Measurements from ENCODE around the gene BCLAF3. TPM values are rescaled to one million over a fixed set of nuclear protein-coding genes. Genes with fewer than 3 reads are reported as not detected.

BCLAF3 gene
- total and polyA plus RNA-seq, 2 donors (not counting 1 experiment from before 2014, with no cell fraction given) = 3.1 to 21.5 TPM

GRCh38 chrX:19958552-19959486 is 32.0 kb downstream of the BCLAF3 start:
- ChIA-PET POLR2A (no interaction called here), CTCF (no interaction called here)
- WGBS (ENCODE audit: insufficient coverage) = 92% methylated on average over 2 of the region's 6 CpGs
- H2AFZ ChIP-seq (ENCODE audit: insufficient read depth, low read depth, low read length, poor library complexity, severe bottlenecking) = no peak overlapping the region
- no peaks in the 10 kb centered on the region for H3K27me3 ChIP-seq (replicated peaks in 1 of 4; ENCODE audit: control extremely low read depth in 1 of 4, control insufficient read depth in 3 of 4, insufficient read depth in 4 of 4, low read length in 3 of 4)
- H3K36me3 ChIP-seq (replicated peaks in 1 of 2; ENCODE audit: control extremely low read depth in 1 of 2, control insufficient read depth in 1 of 2, extremely low read depth in 1 of 2, insufficient read depth in 2 of 2, low read length in 1 of 2) = no peaks in the 10 kb centered on the region
- H3K9me3 Mint-ChIP-seq (ENCODE audit: insufficient read depth) = no peaks in the 10 kb centered on the region
- no peak overlapping the region for H3K4me3 ChIP-seq (ENCODE audit: control extremely low read depth in 1 of 5, extremely low read depth in 1 of 5, insufficient read depth in 1 of 5, low read depth in 2 of 5, low read length in 4 of 5)
- H3K79me2 ChIP-seq (ENCODE audit: control insufficient read depth, insufficient read depth, low read length) = no peaks in the 10 kb centered on the region
- DNase-seq = no peak
- H3K4me2 ChIP-seq (replicated peaks; ENCODE audit: low read depth, low read length, poor library complexity, severe bottlenecking) = no peak overlapping the region
- ATAC-seq (ENCODE audit: low read depth) = no peak
- H3K4me3 Mint-ChIP-seq = no peak overlapping the region
- H4K20me1 ChIP-seq (ENCODE audit: control insufficient read depth, insufficient read depth, low read length, poor library complexity, severe bottlenecking) = no peaks in the 10 kb centered on the region
- intact Hi-C loops (cut with micrococcal nuclease) = no loop called here
- H3K4me1 Mint-ChIP-seq = peaks cover 4% of the 10 kb centered on the region
- H3K27me3 Mint-ChIP-seq = no peaks in the 10 kb centered on the region
- no peak overlapping the region for H3K27ac Mint-ChIP-seq
- no peaks in the 10 kb centered on the region for H3K9me3 ChIP-seq (ENCODE audit: control extremely low read depth in 1 of 3, control insufficient read depth in 2 of 3, insufficient read depth in 1 of 3, low read length in 2 of 3)
- TF ChIP-seq EZH2 (IDR thresholded peaks at IDR 0.05; ENCODE audit: borderline replicate concordance, insufficient read depth, low read depth, low read length, poor library complexity, severe bottlenecking) (no peak), CTCF (IDR thresholded peaks at IDR 0.05) (no peak)
- no peaks in the 10 kb centered on the region for H3K4me1 ChIP-seq (ENCODE audit: control insufficient read depth in 2 of 2, insufficient read depth in 2 of 2, low read length in 2 of 2)
- no peak overlapping the region for H3K9ac ChIP-seq (ENCODE audit: low read length)
- no peak overlapping the region for H3K27ac ChIP-seq (ENCODE audit: low read length in 2 of 2)

DNA sequence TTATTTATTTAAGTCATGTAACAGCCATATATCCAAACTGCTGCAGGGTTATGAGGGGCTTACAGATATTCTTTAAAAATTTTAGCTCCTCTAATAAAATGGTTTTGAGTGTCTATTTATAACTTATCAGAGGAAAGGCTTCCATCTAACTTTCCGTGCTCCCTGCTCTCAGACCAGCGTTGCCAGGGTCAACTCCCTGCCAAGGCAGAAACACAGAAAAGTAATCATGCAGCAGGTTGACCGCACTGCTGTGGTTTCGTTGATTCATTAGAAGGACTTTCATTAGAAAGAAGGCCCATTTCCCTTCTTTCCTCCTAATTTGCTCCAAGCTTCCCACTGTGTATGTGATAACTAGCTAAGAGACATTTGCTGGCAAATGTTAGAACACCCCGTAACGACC is 33.9 kb downstream of the BCLAF3 start:
- Histone ChIP-seq H3K27me3 (replicated peaks in 1 of 4; ENCODE audit: control extremely low read depth in 1 of 4, control insufficient read depth in 3 of 4, insufficient read depth in 4 of 4, low read length in 3 of 4) (no peaks in the 10 kb centered on the region), H3K4me2 (replicated peaks; ENCODE audit: low read depth, low read length, poor library complexity, severe bottlenecking) (no peak overlapping the region), H3K27ac (ENCODE audit: low read length in 2 of 2) (no peak overlapping the region), H3K4me1 (ENCODE audit: control insufficient read depth in 2 of 2, insufficient read depth in 2 of 2, low read length in 2 of 2) (no peaks in the 10 kb centered on the region), H3K9ac (ENCODE audit: low read length) (no peak overlapping the region), H3K9me3 (ENCODE audit: control extremely low read depth in 1 of 3, control insufficient read depth in 2 of 3, insufficient read depth in 1 of 3, low read length in 2 of 3) (no peaks in the 10 kb centered on the region), H3K79me2 (ENCODE audit: control insufficient read depth, insufficient read depth, low read length) (no peaks in the 10 kb centered on the region), H4K20me1 (ENCODE audit: control insufficient read depth, insufficient read depth, low read length, poor library complexity, severe bottlenecking) (no peaks in the 10 kb centered on the region), H3K4me3 (ENCODE audit: control extremely low read depth in 1 of 5, extremely low read depth in 1 of 5, insufficient read depth in 1 of 5, low read depth in 2 of 5, low read length in 4 of 5) (no peak overlapping the region), H3K36me3 (replicated peaks in 1 of 2; ENCODE audit: control extremely low read depth in 1 of 2, control insufficient read depth in 1 of 2, extremely low read depth in 1 of 2, insufficient read depth in 2 of 2, low read length in 1 of 2) (peaks cover 0 to 5% of the 10 kb centered on the region in 2 experiments), H2AFZ (ENCODE audit: insufficient read depth, low read depth, low read length, poor library complexity, severe bottlenecking) (no peak overlapping the region)
- Mint-ChIP-seq H3K4me3 (no peak overlapping the region), H3K4me1 (peaks cover 4% of the 10 kb centered on the region), H3K27me3 (no peaks in the 10 kb centered on the region), H3K27ac (no peak overlapping the region), H3K9me3 (ENCODE audit: insufficient read depth) (no peaks in the 10 kb centered on the region)
- no peak for DNase-seq
- no peak for ATAC-seq (ENCODE audit: low read depth)
- ChIA-PET POLR2A (no interaction called here), CTCF (no interaction called here)
- TF ChIP-seq EZH2 (IDR thresholded peaks at IDR 0.05; ENCODE audit: borderline replicate concordance, insufficient read depth, low read depth, low read length, poor library complexity, severe bottlenecking) (no peak), CTCF (IDR thresholded peaks at IDR 0.05) (no peak)
- WGBS (ENCODE audit: insufficient coverage) = no CpG with 5 or more reads among the region's 6 CpGs
- intact Hi-C loops (cut with micrococcal nuclease) = no loop called here
